GM18870 (cell line): ENCODE data around the gene CHL1.
A peak's percentile ranks its signal among the peaks of the same experiment; 100 is the strongest.

Experiments used
- ATAC-seq: cut with Tn5 transposase; IDR thresholded peaks from one replicate; pipeline ENCODE4 v1.9.1; 2021; ENCODE audit warnings: moderate library complexity; ENCODE audit not compliant: unreplicated experiment

Gene CHL1

GRCh38 chr3:330494-331115, 134.0 kb downstream of the CHL1 start:
- no peak for ATAC-seq

DNA sequence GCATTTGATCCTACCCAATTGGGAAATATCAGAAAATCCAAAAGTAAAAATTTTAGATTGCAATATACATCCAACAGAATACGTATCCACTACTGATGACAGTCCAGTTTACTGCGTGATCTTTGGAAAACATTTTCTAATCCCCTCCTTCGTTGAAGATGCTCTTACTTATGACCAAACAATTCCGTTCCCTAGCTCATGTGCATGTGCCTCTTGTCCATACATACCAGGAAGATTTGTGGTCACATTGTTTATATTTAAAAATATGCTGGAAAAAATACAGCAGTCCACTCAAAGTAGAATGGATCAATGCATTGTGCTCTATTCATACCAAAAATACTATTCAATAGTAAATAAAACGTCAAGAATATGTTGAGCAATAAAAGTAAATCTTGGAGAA, 135.3 kb downstream of the CHL1 start:
- no peak for ATAC-seq

GRCh38 chr3:332701-333100, 136.1 kb downstream of the CHL1 start:
- no peak for ATAC-seq

DNA sequence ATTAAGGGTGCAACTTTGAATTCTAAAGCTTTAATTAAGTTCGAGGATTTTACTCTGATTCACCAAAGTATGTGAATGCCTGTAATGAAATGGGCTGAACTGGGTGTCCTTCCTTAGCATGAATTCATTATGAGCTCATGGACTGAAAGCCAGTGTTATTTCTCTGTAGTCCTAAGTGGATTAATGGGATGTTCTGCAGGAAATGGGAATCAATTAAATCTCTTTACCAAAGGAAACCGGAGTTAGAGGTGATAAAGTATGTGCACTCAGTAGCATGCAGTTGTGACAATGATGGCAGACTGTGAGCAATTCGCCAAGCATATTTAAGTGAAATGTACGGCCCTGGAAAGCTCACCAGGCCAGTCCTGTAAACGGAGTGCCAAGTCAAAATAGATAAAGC, 138.7 kb downstream of the CHL1 start:
- no peak for ATAC-seq

- ATAC-seq = no peak
Observed at GRCh38 chr3:339351-339750, 142.8 kb downstream of the CHL1 start.

DNA sequence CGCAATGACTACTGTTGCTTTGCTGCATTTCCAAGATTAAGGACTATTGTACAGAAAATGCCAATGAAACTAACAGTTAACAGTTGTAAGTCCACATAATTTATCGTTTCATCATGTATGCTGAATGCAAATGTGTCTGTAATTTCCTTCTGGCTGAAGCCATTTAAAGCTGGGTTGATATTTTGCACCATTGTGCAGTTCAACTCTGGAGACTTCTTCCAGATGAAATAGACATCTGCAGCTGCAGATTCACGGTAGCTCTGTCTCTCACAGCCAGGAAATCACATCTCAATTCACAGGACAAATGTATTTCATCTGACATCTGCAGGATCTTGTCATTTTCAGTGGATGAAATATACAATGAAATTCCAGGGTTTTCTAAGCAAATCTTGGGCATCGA, 145.4 kb downstream of the CHL1 start:
- no peak for ATAC-seq

- ATAC-seq = no peak
Observed at GRCh38 chr3:346186-346585, 149.6 kb downstream of the CHL1 start.

DNA sequence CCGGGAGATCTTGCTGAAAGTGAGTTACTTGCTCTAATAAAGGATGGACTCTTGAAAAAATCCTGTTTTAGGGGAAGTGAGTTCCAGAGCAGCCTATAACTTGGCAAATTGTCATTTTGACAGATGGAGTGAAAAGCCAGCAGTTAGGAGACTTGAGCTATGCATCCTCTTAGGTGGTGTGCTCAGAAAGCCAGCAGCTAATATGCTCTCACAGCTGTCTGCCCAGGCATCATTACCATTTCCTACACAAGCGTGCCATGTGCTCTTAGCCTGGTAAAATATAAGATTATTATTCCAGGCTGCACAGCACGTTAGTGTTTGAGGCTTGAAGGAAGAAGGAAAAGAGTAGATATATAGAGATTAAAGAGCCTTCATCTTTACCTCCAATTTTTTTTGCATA, 151.0 kb downstream of the CHL1 start:
- ATAC-seq = no peak

DNA sequence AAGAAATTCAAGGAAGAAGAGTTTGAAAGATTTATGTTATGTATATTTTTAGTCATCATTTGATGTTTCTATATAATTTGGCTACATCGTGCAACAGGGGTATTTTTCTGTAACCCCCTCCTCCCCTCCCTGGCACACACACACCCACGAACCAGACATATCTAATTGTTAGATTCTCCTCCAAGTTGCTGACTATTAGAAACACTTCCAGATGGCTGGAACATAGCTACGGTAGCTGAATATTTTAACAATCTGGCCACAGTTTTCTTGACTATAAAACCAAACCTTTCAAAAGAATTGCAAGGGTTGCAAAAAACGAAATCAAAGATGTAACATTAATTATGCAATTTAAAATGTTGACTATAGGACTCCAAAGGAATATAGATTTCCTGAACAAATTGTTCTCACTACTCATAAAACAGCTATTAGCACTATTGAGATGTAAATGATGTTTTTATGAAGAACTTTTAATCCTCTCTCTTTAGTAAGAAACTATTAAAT, 154.4 kb downstream of the CHL1 start:
- no peak for ATAC-seq

DNA sequence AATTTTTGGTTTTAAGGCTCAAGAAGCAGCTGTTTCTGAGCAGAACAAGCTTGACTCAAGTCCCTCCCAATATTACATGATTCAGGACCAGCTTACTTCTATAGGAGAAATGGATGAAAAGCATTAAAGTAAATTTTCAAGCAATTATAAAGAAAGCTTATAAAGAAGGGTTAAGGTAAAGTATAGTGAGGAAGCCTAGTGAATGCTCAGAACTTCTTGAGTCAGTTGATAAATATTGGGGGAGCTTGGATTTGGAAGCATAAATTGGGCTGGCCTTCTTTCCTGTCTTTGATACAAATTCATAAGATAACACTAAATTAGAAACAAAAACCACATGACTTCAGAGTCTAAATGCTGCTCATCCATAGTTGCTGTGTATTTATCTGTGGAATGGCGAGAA, 156.0 kb downstream of the CHL1 start:
- no peak for ATAC-seq

DNA sequence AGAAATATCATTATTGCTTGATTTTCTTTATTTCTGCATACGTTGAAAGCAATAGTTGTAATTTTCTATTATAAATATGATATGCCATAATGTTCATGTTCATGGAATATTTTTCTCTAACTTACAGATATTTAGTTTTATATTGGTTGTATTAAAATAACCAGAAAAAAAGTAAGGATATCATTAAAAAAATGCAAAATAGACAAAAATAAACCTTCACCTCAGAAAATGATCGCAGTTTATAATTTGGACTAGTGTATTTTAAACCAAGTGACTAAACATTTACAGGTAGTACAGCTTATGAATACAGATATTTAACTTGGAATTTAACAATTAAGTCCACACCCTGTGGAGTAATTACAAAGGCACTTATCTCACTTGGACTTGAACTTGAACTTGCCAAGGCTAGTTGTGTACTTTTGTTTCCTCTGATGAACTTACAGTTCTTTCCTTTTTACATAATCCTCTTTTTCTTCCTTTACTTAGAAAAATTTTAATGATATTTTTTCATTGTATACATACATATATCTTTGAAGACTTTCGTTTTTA, 156.7 kb downstream of the CHL1 start:
- ATAC-seq = no peak

- ATAC-seq = peak; percentile 54
Observed at GRCh38 chr3:354432-354831, 157.9 kb downstream of the CHL1 start.

- peak; percentile 60 for ATAC-seq
Observed at GRCh38 chr3:355622-356021, 159.1 kb downstream of the CHL1 start.

DNA sequence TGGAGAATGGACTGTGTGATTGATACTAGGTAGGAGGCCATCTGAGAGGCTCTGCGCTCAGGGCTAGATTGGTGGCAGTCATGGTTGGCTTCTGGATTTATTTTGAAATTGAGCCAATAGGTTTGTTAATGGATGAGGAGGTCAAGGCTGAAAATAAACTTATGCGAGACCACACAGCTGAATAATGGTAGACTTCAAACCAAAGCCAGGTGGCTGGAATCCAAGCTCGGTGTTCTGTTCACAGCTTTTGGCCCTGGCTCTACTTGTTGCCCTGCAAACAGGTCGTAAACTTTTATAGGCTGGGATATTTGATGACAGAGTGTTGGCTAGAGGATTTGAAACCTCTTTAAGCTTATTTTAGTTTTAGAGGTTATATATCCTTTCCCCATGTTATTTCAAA, 160.4 kb downstream of the CHL1 start:
- no peak for ATAC-seq

- peak; percentile 63 for ATAC-seq
Observed at GRCh38 chr3:359672-360071, 163.1 kb downstream of the CHL1 start.

- no peak for ATAC-seq
Observed at GRCh38 chr3:362681-363338, 166.2 kb downstream of the CHL1 start.

DNA sequence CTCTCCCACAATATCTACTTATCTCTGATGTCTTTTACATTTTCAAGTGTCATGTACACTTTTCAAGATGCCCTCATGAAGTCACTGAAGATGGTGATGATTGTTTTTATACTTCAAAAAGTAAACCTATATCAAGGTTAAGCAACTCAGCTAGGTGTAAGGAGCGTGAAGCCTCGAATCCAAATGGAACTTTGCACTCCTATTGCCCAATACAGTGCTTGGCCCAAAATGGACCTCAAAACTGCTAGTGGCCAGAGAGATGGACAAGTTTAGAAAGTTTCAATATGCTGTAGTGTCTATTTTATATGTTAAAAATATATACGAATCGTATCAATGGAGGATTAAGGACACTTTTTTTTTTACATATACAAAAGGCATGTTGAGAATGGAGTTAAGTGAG, 167.7 kb downstream of the CHL1 start:
- ATAC-seq = no peak

DNA sequence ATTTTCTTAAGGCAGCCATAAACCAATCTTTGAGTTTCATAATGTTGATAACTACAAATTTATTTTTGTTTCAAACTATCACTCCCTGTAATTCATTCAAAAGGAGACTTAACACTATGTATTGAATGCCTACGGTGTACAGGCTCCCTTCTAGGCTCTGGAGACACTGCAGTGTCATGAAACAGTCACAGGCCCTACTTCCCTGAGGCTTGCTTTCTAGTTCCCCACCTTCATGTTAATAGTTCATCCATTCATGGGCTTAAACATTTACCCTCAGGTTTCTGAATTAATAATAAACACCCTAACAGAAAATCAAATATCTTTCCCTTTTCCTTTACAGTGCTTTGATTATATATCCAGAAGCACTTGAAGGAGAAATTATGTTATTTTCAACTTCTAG, 168.7 kb downstream of the CHL1 start:
- ATAC-seq = peak; percentile 67

DNA sequence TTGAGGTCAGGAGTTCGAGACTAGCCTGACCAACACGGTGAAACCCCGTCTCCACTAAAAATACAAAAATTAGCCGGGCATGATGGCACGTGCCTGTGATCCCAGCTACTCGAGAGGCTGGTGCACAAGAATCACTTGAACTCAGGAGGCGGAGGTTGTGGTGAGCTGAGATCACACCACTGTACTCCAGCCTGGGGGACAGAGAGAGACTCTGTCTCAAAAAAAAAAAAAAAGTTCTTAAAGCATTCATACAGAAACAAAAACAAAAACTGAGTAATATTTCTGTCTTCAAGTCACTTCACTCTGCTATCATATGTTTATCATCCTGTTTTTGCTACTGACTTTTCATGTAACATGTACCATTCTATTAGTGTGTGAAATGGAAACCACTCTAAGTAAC, 169.7 kb downstream of the CHL1 start:
- peak; percentile 87 for ATAC-seq

DNA sequence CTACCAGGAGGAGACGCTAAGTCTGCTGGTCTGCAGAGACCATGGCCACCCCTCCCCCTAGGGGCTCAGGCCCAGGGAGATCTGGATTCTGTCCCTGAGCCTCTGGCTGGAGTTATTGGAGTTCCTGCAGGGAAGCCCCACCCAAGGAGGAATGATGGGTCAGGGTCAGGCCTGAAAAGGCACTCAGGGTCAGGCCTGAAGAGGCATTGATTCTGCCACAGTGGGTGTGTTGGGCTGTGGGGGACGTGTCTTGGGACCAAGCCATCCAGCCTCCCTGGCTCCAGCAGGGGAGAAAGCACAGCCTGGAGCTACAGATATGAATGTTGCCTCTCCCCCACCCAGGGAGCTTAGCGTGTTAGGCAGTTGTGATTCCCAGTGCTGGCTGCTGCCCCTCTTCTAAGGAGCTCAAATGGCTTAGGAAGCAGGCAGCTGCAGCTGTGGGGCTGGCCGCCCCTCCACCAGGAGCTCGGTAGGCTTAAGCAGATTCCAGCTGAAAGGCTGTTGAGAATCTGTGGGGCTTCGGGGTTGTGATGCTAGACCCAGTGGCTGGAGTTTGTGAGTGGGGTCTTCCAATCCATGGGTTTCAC, 176.7 kb downstream of the CHL1 start:
- no peak for ATAC-seq

DNA sequence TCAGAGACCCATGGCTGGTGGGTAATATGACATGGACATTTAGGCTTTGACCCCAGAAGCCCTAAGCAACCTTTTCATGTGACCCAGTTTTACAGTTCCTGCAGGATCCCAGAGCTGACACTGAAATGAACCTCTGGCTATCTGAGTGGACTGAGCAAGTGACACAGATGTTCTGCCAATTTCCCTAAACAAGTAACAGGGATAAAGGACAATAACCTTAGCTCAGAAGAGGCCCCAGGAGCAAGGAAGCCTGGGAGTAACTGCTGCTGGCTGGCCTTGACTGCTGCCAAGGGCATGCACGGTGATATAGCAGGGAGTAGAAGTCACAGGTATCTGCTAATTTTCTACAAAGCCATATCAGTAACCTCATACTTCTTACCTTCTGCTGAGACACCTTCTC, 177.9 kb downstream of the CHL1 start:
- no peak for ATAC-seq

DNA sequence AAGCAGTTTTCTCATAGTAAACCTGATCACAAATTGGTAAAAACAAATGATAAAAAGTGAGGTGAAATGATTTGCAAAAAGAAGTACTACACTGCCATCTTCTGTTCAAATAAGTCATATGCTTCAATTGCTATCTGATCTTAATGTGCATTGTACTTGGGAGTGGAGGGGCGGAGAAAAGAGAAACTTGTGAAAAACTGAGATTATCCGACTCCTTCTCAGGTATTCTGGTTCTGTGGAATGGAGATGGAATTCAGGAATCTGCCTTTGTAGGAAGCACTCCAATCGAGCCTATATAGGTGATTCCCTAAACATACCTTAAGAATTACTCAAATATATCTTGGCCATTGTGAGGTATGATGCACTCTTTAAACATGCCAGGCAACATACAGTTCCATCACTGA, 180.6 kb downstream of the CHL1 start:
- ATAC-seq = peak; percentile 74
